Measurements from ENCODE around the gene CDH8.

DNA sequence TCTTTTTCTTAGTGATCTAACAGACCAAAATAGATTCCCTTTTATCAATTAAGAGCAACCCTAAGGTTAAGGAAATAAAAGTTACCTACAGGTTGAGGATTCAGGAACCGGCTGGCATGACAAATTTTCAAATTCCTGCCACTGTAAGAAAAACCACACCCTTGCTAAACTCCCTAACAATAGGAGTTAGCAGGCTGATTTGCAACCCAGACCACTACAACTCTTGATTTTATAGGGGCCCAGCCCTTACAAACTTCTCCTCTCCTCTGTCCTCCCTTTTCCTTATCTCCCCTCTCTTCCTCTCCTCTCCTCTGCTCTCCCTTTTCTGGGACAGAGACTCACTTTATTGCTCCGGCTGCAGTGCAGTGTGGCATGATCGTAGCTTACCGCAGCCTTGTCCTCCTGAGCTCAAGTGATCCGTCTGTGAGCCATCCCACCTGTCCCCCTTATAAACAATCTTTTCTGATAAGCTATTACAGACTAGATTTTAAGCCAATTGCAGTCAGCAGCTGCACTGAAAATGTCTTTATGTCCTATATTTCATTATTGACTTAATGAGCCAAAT lies 418.9 kb downstream of the CDH8 start:
- TF ChIP-seq POLR2AphosphoS5 (IDR thresholded peaks at IDR 0.05; ENCODE audit: low read depth, low read length) (no peak), POLR2A (IDR thresholded peaks at IDR 0.05; ENCODE audit: low read depth, low read length) (no peak), TAF1 (IDR thresholded peaks at IDR 0.05; ENCODE audit: low read depth, low read length) (no peak)
